HepG2 (cell line): Measurements from ENCODE around the gene XPR1. TPM values are rescaled to one million over a fixed set of nuclear protein-coding genes. Genes with fewer than 3 reads are reported as not detected.
A peak's percentile ranks its signal among the peaks of the same experiment; 100 is the strongest.

ENCODE experiments used
- AHR ChIP-seq: IDR thresholded peaks from 2 replicates; pipeline ENCODE4 v1.6.1; 2018; ENCODE audit warnings: missing genetic modification reagents, missing compliant biosample characterization
- AKAP8 ChIP-seq: sonication (generic); formaldehyde crosslinking; IDR thresholded peaks from 2 replicates; pipeline ENCODE4 v1.5.1; 2020; ENCODE audit warnings: mild to moderate bottlenecking, missing genetic modification reagents
- FOXO1 ChIP-seq: sonication (generic); formaldehyde crosslinking; IDR thresholded peaks from 2 replicates; pipeline ENCODE4 v1.4.0; 2020; ENCODE audit warnings: missing genetic modification reagents
- HDAC2 ChIP-seq: sonication (generic); formaldehyde crosslinking; IDR thresholded peaks from 2 replicates; pipeline ENCODE4 v1.4.0; 2020; ENCODE audit warnings: missing genetic modification reagents
- HMGA1 ChIP-seq: sonication (generic); formaldehyde crosslinking; conservative IDR thresholded peaks from 2 replicates; pipeline ENCODE4 v1.4.0; 2020; ENCODE audit warnings: missing genetic modification reagents
- MEIS2 ChIP-seq: sonication (generic); formaldehyde crosslinking; IDR thresholded peaks from 2 replicates; pipeline ENCODE4 v1.9.0; 2021; ENCODE audit warnings: mild to moderate bottlenecking, missing genetic modification reagents
- MIER3 ChIP-seq: IDR thresholded peaks from 2 replicates; pipeline ENCODE4 v1.6.1; 2016; ENCODE audit warnings: missing compliant biosample characterization, borderline replicate concordance
- NCOR1 ChIP-seq: fragments of 200-600 bp; sonication (generic); IDR thresholded peaks from 2 replicates; pipeline ENCODE4 v1.7.0; 2017; ENCODE audit warnings: antibody characterized with exemption, low read length, borderline replicate concordance
- NONO ChIP-seq, 2 experiments: fragments of 450-650 bp in 1 of 2; sonication (generic) in 1 of 2; formaldehyde crosslinking in 1 of 2; IDR thresholded peaks in 1 of 2; conservative IDR thresholded peaks in 1 of 2; 2 replicates each; pipeline versions ENCODE4 v1.6.1 to v1.8.0; 2017 to 2022; ENCODE audit warnings: mild to moderate bottlenecking in 1 of 2, missing genetic modification reagents in 1 of 2, moderate library complexity in 1 of 2
- RCOR2 ChIP-seq: IDR thresholded peaks from 2 replicates; pipeline ENCODE4 v1.6.1; 2016; ENCODE audit warnings: missing biosample characterization, missing genetic modification reagents
- REPIN1 ChIP-seq: sonication (generic); formaldehyde crosslinking; IDR thresholded peaks from 2 replicates; pipeline ENCODE4 v1.8.0; 2022; ENCODE audit warnings: missing genetic modification reagents, low read depth, mild to moderate bottlenecking, borderline replicate concordance
- SP1 ChIP-seq, 2 experiments: fragments of 450-650 bp in 1 of 2; sonication (generic) in 1 of 2; formaldehyde crosslinking in 1 of 2; IDR thresholded peaks; 2 replicates each; pipeline versions ENCODE4 v1.4.0 to v1.6.1; 2016 to 2020; ENCODE audit warnings: missing genetic modification reagents in 1 of 2
- ZNF136 ChIP-seq: sonication (generic); formaldehyde crosslinking; IDR thresholded peaks from 2 replicates; pipeline ENCODE4 v1.8.1; 2022; ENCODE audit warnings: low read depth, mild to moderate bottlenecking, moderate library complexity, missing genetic modification reagents
- ZNF232 ChIP-seq: sonication (generic); formaldehyde crosslinking; IDR thresholded peaks from 2 replicates; pipeline ENCODE4 v1.4.0; 2020; ENCODE audit warnings: missing genetic modification reagents, borderline replicate concordance
- ZNF235 ChIP-seq: sonication (generic); formaldehyde crosslinking; IDR thresholded peaks from 2 replicates; pipeline ENCODE4 v1.8.1; 2023; ENCODE audit warnings: mild to moderate bottlenecking, missing genetic modification reagents, borderline replicate concordance
- ZNF263 ChIP-seq: sonication (generic); formaldehyde crosslinking; IDR thresholded peaks from 2 replicates; pipeline ENCODE4 v1.4.0; 2020; ENCODE audit warnings: missing genetic modification reagents
- ZNF326 ChIP-seq: sonication (generic); formaldehyde crosslinking; IDR thresholded peaks from 2 replicates; pipeline ENCODE4 v1.4.0; 2020; ENCODE audit warnings: missing genetic modification reagents, borderline replicate concordance
- ZNF530 ChIP-seq: sonication (generic); formaldehyde crosslinking; IDR thresholded peaks from 2 replicates; pipeline ENCODE4 v1.5.0; 2020; ENCODE audit warnings: low read depth, mild to moderate bottlenecking, missing genetic modification reagents
- ZNF563 ChIP-seq: sonication (generic); formaldehyde crosslinking; IDR thresholded peaks from 2 replicates; pipeline ENCODE4 v1.8.0; 2022; ENCODE audit warnings: mild to moderate bottlenecking, moderate library complexity, missing genetic modification reagents
- ZNF678 ChIP-seq: sonication (generic); formaldehyde crosslinking; IDR thresholded peaks from 2 replicates; pipeline ENCODE4 v1.4.0; 2020; ENCODE audit warnings: mild to moderate bottlenecking, missing genetic modification reagents
- ZNF841 ChIP-seq: sonication (generic); formaldehyde crosslinking; IDR thresholded peaks from 2 replicates; pipeline ENCODE4 v1.8.1; 2023; ENCODE audit warnings: missing genetic modification reagents, borderline replicate concordance
- ZNF879 ChIP-seq: sonication (generic); formaldehyde crosslinking; IDR thresholded peaks from 2 replicates; pipeline ENCODE4 v1.8.1; 2023; ENCODE audit warnings: missing genetic modification reagents
- polyA plus RNA-seq, 8 experiments: library from polyadenylated mRNA; depleted of rRNA in 3 of 8; stranded (reverse) in 7 of 8; unstranded in 1 of 8; fragments of >200 nt; fragmentation: Illumina TruSeq in 4 of 8; extraction: Trizol in 4 of 8; gene quantifications; 2 replicates each; pipeline versions ENCODE4 v1.2.1 to v1.2.3, GENCODE V29; 2011 to 2016; ENCODE audit warnings: low read depth in 4 of 8, missing spikeins in 1 of 8, mixed read lengths in 1 of 8; ENCODE audit not compliant: insufficient read depth in 1 of 8
- total RNA-seq, 5 experiments: library from RNA; depleted of rRNA; stranded (reverse); fragments of >200 nt; fragmentation: Illumina TruSeq; extraction: Trizol; gene quantifications; 2 replicates each; pipeline ENCODE4 v1.2.3, GENCODE V29; 2016; ENCODE audit warnings: low read depth in 1 of 5
- TF ChIP-seq, protein P1 (sequence below), 2 experiments: IDR thresholded peaks; 2 replicates each; pipeline ENCODE4 v1.6.1; 2011 to 2012; ENCODE audit warnings: low read length in 2 of 2, borderline replicate concordance in 1 of 2, low read depth in 1 of 2, mild to moderate bottlenecking in 1 of 2, moderate library complexity in 1 of 2
- TF ChIP-seq, protein P2 (sequence below): IDR thresholded peaks from 2 replicates; pipeline ENCODE4 v1.6.1; 2018; ENCODE audit warnings: missing genetic modification reagents, mild to moderate bottlenecking, missing compliant biosample characterization

The XPR1 gene
- total and polyA plus RNA-seq, 2 of the 13 experiments (the other 11 are each of a cell fraction or from before 2014, with no cell fraction given) = 22.3 to 23.6 TPM

DNA sequence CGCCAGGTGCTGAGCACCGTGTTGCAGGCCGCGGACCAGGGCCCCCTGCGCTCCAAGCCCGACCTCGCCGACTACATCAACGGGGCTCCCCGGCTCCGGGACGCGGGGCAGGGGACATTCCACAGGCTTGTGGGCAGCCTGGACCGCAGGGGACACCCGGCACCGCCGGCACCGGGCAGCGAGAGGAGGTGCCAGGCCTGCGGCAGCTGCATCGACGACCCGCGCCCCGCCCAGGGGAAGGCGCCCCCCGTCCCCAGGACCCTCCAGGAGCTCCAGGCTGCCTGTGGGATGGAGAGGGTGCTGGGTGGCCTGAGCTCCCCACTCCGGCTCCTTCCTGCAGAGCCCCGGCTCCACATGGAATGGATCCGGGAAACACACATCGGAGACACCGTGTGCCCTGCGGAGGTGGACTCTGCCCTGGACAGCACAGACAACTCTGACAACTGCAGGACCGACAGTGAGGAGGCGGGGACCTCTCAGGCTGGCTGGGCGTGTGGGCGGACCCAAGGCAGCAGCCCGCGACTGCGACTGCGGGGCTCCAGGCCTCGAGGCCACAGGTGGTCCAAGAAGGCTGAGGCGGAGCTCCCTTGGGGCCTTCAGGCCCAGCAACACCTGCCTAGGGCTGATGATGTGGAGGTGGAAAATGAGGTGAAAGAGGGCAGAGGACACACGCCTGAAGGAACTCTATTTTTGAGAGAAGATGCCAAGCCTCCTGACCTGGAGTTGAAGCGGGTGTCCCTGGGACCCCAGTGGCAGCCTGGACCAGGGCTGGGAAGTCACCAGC is 303.7 kb downstream of the XPR1 start (continued):
- no peak for TF ChIP-seq NONO (IDR thresholded peaks at IDR 0.05)
- TF ChIP-seq NONO (CRISPR knock-in tag; conservative IDR thresholded peaks at IDR 0.05) = peak; percentile 67
- TF ChIP-seq ZNF563 (CRISPR knock-in tag) = peak; percentile 45; the same call in 1 of the 2 replicates
- TF ChIP-seq ZNF530 (CRISPR knock-in tag) = no peak
- no peak for TF ChIP-seq NCOR1
- TF ChIP-seq HDAC2 (CRISPR knock-in tag) = peak; percentile 61
- TF ChIP-seq RCOR2 = no peak
- TF ChIP-seq AHR (CRISPR knock-in tag) = 0 out of 2 replicates have a peak, but pooled peaks have one; percentile 38
- no peak for TF ChIP-seq ZNF678
- TF ChIP-seq, protein P1, sequence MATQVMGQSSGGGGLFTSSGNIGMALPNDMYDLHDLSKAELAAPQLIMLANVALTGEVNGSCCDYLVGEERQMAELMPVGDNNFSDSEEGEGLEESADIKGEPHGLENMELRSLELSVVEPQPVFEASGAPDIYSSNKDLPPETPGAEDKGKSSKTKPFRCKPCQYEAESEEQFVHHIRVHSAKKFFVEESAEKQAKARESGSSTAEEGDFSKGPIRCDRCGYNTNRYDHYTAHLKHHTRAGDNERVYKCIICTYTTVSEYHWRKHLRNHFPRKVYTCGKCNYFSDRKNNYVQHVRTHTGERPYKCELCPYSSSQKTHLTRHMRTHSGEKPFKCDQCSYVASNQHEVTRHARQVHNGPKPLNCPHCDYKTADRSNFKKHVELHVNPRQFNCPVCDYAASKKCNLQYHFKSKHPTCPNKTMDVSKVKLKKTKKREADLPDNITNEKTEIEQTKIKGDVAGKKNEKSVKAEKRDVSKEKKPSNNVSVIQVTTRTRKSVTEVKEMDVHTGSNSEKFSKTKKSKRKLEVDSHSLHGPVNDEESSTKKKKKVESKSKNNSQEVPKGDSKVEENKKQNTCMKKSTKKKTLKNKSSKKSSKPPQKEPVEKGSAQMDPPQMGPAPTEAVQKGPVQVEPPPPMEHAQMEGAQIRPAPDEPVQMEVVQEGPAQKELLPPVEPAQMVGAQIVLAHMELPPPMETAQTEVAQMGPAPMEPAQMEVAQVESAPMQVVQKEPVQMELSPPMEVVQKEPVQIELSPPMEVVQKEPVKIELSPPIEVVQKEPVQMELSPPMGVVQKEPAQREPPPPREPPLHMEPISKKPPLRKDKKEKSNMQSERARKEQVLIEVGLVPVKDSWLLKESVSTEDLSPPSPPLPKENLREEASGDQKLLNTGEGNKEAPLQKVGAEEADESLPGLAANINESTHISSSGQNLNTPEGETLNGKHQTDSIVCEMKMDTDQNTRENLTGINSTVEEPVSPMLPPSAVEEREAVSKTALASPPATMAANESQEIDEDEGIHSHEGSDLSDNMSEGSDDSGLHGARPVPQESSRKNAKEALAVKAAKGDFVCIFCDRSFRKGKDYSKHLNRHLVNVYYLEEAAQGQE (IDR thresholded peaks at IDR 0.05; ENCODE audit: borderline replicate concordance in 1 of 2, low read depth in 1 of 2, low read length in 2 of 2) = peak in 1 of 2 experiments; percentile 24; a peak in 1 of 4 replicates
- no peak for TF ChIP-seq ZNF841 (CRISPR knock-in tag)
- TF ChIP-seq ZNF263 = no peak
- TF ChIP-seq ZNF136 (CRISPR knock-in tag) = 0 out of 2 replicates have a peak, but pooled peaks have one; percentile 71
- TF ChIP-seq ZNF232 (CRISPR knock-in tag) = 0 out of 2 replicates have a peak, but pooled peaks have one; percentile 33
- peak; percentile 57; the same call in 1 of the 2 replicates for TF ChIP-seq FOXO1 (CRISPR knock-in tag)
- TF ChIP-seq ZNF326 = no peak
- TF ChIP-seq REPIN1 = no peak
- 0 out of 2 replicates have a peak, but pooled peaks have one; percentile 41 for TF ChIP-seq MIER3
- TF ChIP-seq ZNF879 (CRISPR knock-in tag) = no peak
- peak; percentile 58; the same call in 1 of the 2 replicates for TF ChIP-seq AKAP8 (CRISPR knock-in tag)
- TF ChIP-seq, protein P2, sequence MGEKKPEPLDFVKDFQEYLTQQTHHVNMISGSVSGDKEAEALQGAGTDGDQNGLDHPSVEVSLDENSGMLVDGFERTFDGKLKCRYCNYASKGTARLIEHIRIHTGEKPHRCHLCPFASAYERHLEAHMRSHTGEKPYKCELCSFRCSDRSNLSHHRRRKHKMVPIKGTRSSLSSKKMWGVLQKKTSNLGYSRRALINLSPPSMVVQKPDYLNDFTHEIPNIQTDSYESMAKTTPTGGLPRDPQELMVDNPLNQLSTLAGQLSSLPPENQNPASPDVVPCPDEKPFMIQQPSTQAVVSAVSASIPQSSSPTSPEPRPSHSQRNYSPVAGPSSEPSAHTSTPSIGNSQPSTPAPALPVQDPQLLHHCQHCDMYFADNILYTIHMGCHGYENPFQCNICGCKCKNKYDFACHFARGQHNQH (CRISPR knock-in tag) = peak; percentile 70
- TF ChIP-seq HMGA1 (CRISPR knock-in tag) = no peak
- no peak for TF ChIP-seq ZNF235 (CRISPR knock-in tag)
- no peak for TF ChIP-seq SP1 (IDR thresholded peaks at IDR 0.05)
- peak; percentile 59 for TF ChIP-seq SP1 (CRISPR knock-in tag; IDR thresholded peaks at IDR 0.05)
- TF ChIP-seq MEIS2 (CRISPR knock-in tag) = peak; percentile 82
